HG02610 (cell line): ENCODE results near the gene CDK2.
"Not testable (repeated sequence)": the region's sequence is repeated elsewhere in the genome, so short reads cannot be mapped to it uniquely, and the experiment has no call there.

Experiments used
- ATAC-seq: cut with Tn5 transposase; IDR thresholded peaks from one replicate; pipeline ENCODE4 v1.9.1; 2021; ENCODE audit warnings: mild to moderate bottlenecking, moderate library complexity; ENCODE audit not compliant: unreplicated experiment

CDK2 gene

DNA sequence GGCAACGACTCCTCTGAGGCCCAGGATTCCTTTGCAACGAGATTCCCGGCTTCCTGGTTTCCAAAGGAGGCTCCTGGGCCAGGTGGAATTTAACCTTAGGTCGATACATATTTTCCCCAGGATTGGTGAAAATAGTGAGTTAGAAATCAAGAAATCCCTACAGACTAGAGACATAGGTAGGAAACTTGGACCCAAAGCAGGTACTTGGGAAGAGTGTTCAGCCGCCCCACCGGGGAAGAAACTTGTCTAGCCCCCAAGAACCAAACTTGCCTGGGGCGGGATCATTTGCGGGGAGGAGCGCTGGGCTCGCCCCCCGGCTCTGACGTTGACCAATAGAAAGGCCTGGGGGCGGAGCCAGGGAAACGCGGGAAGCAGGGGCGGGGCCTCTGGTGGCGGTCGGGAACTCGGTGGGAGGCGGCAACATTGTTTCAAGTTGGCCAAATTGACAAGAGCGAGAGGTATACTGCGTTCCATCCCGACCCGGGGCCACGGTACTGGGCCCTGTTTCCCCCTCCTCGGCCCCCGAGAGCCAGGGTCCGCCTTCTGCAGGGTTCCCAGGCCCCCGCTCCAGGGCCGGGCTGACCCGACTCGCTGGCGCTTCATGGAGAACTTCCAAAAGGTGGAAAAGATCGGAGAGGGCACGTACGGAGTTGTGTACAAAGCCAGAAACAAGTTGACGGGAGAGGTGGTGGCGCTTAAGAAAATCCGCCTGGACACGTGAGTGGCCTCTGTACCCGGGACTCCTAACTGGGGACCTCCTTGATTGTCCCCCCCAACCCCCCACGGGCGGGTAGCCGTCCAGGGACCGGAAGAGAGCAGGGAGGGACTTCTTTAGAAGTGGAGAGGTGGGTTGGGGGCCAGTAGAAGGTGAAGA lies at the start of gene CDK2:
CDK2 (plus strand) TSS at position 423 of the 874 bp plus-strand sequence; CDS start at position 602, 179 bp downstream.
- ATAC-seq, result peak; percentile 97

DNA sequence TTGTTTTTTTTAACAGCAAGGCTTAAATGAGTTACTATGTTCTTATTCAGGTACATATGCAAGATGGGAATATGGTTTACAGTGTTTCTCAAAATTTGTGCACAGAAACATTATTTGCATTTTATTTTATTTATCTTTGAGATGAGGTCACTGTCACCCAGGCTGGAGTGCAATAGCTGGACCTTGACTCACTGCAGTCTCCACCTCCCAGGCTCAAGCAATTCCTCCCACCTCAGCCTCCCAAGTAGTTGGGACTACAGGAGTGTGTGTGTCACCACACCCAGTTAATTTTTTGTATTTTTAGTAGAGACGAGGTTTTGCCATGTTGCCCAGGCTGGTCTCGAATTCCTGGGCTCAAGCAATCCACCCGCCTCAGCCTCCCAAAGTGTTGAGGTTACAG lies 47.6 kb upstream of the CDK2 start:
- not testable (repeated sequence) for ATAC-seq

- no peak for ATAC-seq
These were observed 44.5 kb upstream of the CDK2 start for GRCh38 chr12:55922126-55922525.

GRCh38 chr12:55923648-55924047 lies 43.0 kb upstream of the CDK2 start:
- not testable (repeated sequence) for ATAC-seq

DNA sequence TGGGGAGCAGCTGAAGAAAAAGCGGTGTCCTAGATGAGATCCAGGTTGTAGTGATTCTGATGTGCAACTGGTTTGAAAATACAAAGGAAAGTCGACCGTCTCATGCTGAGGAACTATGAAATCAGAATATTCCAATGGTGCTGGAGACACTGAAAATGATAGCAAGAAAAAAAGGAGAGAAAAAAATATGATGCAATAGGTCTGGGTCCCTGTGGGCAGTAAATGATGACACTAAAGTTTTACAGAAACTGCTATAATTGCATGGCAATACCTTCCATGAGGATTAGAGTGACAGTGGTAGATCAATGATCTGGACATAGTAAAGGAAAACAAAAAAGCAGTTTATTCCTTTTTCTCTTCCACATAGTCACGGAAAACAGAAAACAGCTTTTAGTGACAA lies 41.3 kb upstream of the CDK2 start:
- no peak for ATAC-seq

DNA sequence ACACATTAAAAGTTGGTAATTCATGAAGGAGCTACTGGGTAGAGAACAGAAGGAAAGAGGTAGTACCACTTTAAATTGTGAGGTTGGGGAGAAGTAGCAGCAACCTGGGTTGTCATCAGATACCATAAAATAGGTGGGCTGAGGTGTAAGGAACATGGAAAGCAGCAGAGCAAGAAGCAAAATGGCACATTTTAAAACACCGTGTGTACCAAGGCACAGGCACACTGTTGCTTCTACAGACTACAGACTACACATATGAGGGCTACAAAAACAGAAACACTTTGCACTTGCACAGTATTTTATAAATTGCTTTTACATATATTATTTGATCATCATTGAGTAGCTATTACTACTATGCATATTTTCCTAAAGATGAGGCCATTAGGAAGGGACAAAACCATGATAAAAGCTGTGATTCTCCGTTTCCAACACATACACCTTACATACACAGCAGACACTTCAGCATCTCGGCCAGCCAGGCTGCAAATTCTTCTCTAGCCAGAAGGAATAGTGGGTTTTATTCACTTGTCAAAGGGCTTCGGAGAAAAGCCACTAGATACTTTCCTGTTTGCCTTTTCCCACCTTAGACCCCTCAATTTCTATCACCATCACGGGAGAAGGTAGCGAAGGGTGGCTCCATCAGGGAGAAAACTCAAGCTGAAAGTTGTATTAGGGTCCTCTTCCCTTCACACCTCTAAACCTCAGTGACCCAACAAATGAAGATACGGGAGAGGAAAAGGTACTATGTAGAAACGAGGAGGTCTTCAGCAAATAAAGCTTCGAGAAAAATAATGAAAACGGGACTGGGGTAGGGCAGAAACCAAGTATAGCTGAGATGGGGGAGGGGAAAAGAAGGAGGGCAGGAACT lies 40.5 kb upstream of the CDK2 start:
- no peak for ATAC-seq

DNA sequence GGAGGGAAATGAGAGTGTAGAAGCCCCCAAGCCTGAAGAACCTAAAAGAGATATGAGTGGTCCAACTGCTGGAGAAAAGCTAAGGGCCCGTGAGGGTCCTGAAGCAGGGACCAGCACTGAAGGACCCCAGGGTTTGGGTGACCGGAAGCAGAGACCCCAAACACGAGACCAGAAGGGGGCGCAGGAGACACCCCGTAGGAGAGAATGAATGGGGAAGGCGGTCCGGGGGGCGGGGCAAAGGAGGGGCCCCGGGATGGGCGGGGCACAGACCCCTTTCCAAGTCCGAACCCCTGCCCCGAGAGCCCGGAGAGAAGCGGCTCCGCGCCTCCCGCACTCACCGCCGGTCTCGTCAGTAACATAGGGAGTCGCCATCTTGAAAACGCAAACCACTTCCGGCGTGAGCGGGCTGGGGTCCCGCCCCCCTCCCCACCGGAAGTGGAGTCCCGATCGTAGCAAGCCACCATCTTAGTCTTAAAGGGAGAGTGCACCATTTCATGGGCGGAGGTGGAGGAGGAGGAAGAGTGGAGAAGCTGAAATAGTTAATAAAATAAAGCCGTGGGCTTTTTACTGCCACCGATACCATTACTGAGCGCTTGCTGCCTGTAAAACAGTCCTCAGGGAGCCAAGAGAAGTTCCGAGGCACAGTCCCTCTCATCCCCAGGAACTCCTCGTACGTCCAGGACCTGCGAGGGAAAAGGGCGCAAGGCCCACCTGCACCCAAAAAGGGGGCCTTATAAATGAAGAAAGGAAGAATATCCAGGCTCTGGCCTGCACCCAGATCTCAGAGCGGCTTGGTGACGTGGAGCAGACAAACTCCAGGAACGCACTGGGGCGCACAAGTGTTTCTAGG lies 39.7 kb upstream of the CDK2 start:
- ATAC-seq, result peak; percentile 40

DNA sequence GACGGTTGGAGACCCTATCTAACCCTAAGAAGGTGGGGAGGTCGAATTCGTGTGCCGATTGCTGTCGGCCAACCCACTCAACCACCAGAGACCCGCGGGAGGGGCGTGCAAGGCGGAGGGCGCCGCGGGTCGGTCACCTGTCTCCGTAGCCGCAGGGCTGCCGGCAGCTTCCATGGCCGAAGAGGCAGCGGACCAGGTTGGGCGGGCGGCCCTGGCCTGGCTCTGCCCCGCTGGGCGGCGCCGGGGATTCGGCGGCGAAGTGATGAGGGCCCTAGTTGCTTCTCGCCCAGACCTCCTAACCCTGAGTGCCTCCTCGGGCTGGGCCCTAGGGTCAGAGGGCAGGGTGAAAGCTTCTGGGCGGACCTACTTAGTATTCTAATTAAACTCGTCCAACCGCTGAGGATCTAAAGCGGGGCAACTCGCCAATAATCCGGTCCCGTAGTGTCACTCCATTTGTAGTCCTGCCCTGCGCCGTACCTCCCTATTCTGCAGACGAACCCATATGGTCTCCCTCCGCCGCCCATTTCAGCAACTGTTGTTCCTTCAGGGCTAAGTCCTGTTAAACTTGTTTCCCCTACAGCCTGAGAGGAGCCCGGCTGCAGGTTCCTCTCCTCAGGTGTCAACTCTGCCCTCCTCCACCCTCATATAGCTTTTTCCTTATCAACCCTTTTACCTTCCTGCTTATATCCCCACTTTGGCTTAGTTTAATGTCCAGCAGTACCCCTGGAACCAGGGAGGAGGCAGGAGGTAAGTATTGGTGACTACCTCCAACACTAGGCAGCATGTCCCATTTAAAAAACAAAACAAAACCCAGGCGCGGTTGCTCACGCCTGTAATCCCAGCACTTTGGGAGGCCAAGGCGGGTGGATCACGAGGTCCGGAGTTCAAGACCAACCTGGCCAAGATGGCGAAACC lies 38.8 kb upstream of the CDK2 start, which contains the start of gene PYM1:
PYM1 (minus strand) TSS at position 307 of the 915 bp plus-strand sequence; CDS start at position 174, 133 bp downstream.
- ATAC-seq, result peak; percentile 30

DNA sequence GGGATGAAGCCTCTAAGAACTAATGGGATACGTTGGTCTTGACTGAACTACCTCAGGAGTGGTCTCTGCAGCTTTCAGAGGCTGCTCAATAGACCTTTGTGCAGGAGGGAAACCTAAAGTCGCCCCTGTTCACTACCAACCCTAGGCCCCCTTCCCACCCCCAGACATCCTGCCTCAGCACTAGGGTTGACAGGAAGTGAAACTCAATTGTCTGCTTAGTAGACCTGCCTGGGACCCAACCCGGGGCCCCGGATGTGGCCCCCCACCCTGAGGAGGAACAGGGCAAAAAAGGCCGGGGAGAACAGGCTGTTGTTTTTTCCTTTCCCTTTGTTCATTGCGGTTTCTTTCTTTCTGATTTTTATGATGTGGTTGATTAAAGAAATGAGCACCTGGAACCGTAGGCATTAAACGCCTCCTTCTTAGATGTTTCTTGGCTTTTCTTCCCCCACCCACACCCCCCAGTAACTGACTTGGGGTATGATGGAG lies 37.3 kb upstream of the CDK2 start:
- peak; percentile 37 for ATAC-seq

DNA sequence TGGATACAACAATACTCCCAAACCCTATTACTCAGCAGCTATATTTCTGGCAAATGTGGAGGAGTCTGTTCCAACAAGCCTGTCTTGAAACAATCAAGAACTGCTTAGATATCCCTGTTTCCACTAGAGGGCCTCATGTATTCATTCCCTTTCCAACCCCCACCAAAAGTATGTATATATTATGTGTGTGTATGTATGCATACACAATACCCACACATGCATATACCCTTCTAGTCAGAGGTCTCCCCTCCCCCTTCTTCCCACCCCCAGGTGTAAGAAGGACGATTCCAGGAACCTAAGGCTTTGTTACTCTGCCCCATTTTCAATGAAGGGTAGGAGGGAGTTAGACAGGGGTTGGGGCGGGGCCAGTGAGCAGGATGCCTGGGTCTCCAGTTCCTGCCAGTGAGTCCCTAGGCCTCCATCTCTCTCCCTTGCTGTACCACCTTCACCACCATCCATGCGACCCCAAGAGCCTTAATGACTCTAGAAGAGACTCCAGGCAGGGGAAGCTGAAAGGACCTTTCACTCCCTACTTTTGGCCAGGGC lies 35.8 kb upstream of the CDK2 start, which contains the start of gene DGKA:
DGKA (plus strand) TSS at position 392 of the 546 bp plus-strand sequence. CDS start 5,342 bp downstream, outside the sequence.
- peak; percentile 25 for ATAC-seq

DNA sequence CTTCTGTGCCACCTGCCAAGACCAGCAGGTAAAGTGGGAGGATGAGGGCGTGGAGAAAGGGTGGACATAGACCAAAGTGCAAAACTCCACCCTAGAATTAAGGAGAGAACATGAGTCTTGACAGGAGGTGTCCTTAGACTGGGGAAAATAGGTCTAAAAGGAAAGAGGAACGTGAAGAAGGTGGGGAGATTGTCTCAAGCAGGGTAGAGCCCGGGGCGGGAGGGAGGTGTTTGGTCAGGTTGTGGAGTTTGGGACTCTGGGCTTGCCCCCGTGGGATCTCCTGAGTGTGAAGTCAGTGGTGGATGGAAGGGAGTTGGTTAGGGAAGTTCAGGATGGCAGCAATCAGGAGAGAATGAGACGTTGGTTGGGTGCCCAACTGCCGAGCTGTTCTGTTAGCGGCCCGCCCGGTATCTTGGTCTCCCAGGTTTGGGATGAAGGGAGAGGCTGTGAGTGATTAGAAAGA lies 35.3 kb upstream of the CDK2 start:
- no peak for ATAC-seq

GRCh38 chr12:55931780-55932550 lies 34.7 kb upstream of the CDK2 start:
- ATAC-seq, result no peak

DNA sequence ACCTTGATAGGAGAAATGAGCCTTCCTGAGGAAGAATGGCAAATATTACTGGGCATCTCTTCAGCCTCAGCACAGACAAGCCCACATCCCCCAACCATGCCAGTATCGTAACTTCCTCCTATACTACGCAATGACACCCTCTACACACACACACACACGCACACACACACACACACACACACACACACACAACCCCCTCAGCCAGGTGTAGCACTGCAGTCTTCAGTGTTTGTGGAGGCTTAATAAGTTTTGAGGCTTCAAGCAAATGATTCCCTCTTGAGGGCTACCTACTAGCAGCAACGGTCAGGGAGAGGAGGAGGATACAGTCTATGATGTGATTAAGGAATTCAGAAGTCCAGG lies 34.1 kb upstream of the CDK2 start:
- ATAC-seq, result no peak

DNA sequence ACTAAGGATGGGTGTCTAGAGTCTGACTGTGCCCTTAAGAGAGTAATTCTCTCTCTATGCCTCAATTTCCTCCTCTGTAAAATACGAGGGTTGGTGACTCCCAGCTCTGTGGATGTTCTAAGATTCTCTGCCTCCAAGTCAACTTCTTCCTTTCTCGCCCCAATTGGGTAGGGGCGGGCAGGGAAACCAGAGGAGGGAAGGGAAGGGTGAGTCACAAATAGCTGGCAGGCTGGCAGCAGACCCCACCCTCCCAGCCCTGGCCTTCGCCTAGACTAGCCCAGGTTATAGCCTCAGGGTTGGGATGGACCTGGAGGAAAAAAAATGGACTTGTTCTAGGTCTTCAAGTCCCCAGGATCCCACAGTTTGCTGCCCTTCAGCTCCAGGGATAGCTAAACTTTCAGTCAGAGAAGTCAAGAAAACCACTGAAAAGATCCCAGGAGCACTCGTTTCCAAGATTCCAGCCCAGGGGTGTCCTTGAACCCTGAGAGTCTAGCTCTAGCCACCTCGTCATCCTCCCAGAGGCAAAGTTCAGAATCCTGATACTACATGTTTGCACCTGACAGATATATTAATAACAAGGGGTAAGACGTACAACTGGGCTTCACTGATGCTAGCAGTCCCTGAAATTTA lies 33.3 kb upstream of the CDK2 start:
- no peak for ATAC-seq

GRCh38 chr12:55933799-55934742 lies 32.6 kb upstream of the CDK2 start:
- ATAC-seq, result no peak

DNA sequence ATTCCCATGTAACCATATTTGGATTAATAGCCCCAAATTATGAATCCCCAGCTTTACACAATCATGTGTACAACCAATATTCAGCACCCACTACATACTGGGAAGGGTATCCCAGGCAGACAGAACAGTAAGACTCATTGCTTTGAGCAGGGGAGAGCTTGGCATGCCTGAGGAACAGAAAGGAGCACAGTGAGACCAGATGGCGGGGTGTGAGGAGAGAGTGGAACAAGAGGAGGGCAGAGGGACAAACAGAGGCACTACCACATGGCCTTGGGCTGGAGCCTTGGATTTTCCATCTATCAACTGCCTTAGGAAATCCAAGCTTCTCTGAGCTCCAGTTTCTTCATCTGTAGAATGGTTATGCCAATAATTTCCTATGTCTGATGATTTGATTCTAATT lies 31.9 kb upstream of the CDK2 start:
- ATAC-seq, result no peak

DNA sequence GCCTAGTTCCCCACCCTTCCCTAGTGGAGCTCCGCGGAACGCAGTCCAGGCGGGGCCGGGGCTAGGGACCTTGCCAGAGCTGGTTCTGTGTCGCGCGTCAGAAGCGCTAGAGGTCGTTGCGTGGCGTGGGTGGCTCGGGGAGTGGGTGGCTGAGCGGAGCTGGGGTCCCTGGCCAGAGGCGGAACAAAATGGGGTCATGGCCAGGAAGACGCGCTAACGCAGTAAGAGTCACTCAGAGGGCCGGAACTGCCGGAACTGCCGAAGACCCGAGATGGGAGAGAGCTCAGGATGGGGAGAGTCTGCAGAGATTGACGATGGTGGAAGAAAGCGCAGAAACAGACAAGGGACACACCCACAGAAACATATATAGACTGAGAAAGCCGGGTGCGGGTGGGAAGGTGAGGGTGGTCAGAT lies 30.9 kb upstream of the CDK2 start:
- ATAC-seq, result no peak
